Vagina (tissue), 2 donors: ENCODE data around the gene NFATC4.

Experiments
- POLR2A ChIP-seq, 2 donors: fragments of 450-650 bp; IDR thresholded peaks; one replicate each; pipeline ENCODE4 v1.6.1; 2017; ENCODE audit warnings: antibody characterized with exemption in 2 of 2, mild to moderate bottlenecking in 2 of 2, moderate library complexity in 2 of 2
- POLR2AphosphoS5 ChIP-seq, 2 donors: sonication (generic); formaldehyde crosslinking; IDR thresholded peaks; one replicate each; pipeline ENCODE4 v1.9.0; 2017; ENCODE audit warnings: antibody characterized with exemption in 2 of 2, mild to moderate bottlenecking in 2 of 2, low read depth in 1 of 2; ENCODE audit not compliant: insufficient read depth in 1 of 2
- TF ChIP-seq, protein P1 (sequence below), 3 experiments: fragments of 450-650 bp in 2 of 3; fragments of 200-600 bp in 1 of 3; sonication (generic) in 1 of 3; IDR thresholded peaks; one replicate each; pipeline ENCODE4 v1.5.1; 2017 to 2019; ENCODE audit warnings: antibody characterized with exemption in 3 of 3, mild to moderate bottlenecking in 2 of 3, moderate library complexity in 2 of 3

- TF ChIP-seq, protein P1, sequence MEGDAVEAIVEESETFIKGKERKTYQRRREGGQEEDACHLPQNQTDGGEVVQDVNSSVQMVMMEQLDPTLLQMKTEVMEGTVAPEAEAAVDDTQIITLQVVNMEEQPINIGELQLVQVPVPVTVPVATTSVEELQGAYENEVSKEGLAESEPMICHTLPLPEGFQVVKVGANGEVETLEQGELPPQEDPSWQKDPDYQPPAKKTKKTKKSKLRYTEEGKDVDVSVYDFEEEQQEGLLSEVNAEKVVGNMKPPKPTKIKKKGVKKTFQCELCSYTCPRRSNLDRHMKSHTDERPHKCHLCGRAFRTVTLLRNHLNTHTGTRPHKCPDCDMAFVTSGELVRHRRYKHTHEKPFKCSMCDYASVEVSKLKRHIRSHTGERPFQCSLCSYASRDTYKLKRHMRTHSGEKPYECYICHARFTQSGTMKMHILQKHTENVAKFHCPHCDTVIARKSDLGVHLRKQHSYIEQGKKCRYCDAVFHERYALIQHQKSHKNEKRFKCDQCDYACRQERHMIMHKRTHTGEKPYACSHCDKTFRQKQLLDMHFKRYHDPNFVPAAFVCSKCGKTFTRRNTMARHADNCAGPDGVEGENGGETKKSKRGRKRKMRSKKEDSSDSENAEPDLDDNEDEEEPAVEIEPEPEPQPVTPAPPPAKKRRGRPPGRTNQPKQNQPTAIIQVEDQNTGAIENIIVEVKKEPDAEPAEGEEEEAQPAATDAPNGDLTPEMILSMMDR (IDR thresholded peaks at IDR 0.05), result no peak
- TF ChIP-seq POLR2AphosphoS5 (IDR thresholded peaks at IDR 0.05; ENCODE audit: insufficient read depth in 1 of 2, low read depth in 1 of 2) (no peak), POLR2A (IDR thresholded peaks at IDR 0.05) (no peak)
Observed at GRCh38 chr14:24381363-24382063, 13.5 kb downstream of the NFATC4 start.
